Activated T-cell treated with anti-CD3 and anti-CD28 coated beads, Interleukin-2, amount 50 U/mL, for 24 hours (primary cell): ENCODE measurements around the gene ABCF1.
"Not testable (repeated sequence)": the region's sequence is repeated elsewhere in the genome, so short reads cannot be mapped to it uniquely, and the experiment has no call there.

Experiments
- DNase-seq: peaks from one replicate; pipeline ENCODE4 v3.0.0-alpha.2; 2020
- H3K27ac Mint-ChIP-seq: 2 replicates; pipeline ENCODE4 v1.8.0; 2020; ENCODE audit warnings: mild to moderate bottlenecking, mixed read lengths
- H3K27me3 Mint-ChIP-seq: 2 replicates; pipeline ENCODE4 v1.8.0; 2020; ENCODE audit warnings: mixed read lengths
- H3K36me3 Mint-ChIP-seq: 2 replicates; pipeline ENCODE4 v1.8.0; 2020; ENCODE audit warnings: low read depth, mixed read lengths
- H3K4me1 Mint-ChIP-seq: 2 replicates; pipeline ENCODE4 v1.8.0; 2020; ENCODE audit warnings: low read depth, mixed read lengths
- H3K4me3 Mint-ChIP-seq: 2 replicates; pipeline ENCODE4 v1.8.0; 2020; ENCODE audit warnings: mild to moderate bottlenecking, moderate library complexity, mixed read lengths
- H3K9me3 Mint-ChIP-seq: 2 replicates; pipeline ENCODE4 v1.8.0; 2020; ENCODE audit warnings: mixed read lengths

The ABCF1 gene

GRCh38 chr6:30572148-30572547, 906 bp downstream of the ABCF1 start:
- H3K4me1 Mint-ChIP-seq, result peaks cover 77% of the 10 kb centered on the region
- no peaks in the 10 kb centered on the region for H3K27me3 Mint-ChIP-seq
- H3K9me3 Mint-ChIP-seq, result no peaks in the 10 kb centered on the region
- H3K4me3 Mint-ChIP-seq, result peak overlapping the region; percentile 97
- H3K36me3 Mint-ChIP-seq, result peaks cover 59% of the 10 kb centered on the region
- DNase-seq, result no peak
- peak overlapping the region; percentile 99 for H3K27ac Mint-ChIP-seq

GRCh38 chr6:30573113-30573512, 1.9 kb downstream of the ABCF1 start:
- peak overlapping the region; percentile 97 for H3K4me3 Mint-ChIP-seq
- no peaks in the 10 kb centered on the region for H3K27me3 Mint-ChIP-seq
- no peak for DNase-seq
- H3K27ac Mint-ChIP-seq, result peak overlapping the region; percentile 99
- peaks cover 69% of the 10 kb centered on the region for H3K36me3 Mint-ChIP-seq
- peaks cover 80% of the 10 kb centered on the region for H3K4me1 Mint-ChIP-seq
- H3K9me3 Mint-ChIP-seq, result no peaks in the 10 kb centered on the region

GRCh38 chr6:30578051-30578450, 6.8 kb downstream of the ABCF1 start:
- H3K4me1 Mint-ChIP-seq, result peaks cover 44% of the 10 kb centered on the region
- peak overlapping the region; percentile 72 for H3K27ac Mint-ChIP-seq
- H3K9me3 Mint-ChIP-seq, result no peaks in the 10 kb centered on the region
- DNase-seq, result no peak
- peaks cover 93% of the 10 kb centered on the region for H3K36me3 Mint-ChIP-seq
- H3K27me3 Mint-ChIP-seq, result no peaks in the 10 kb centered on the region
- H3K4me3 Mint-ChIP-seq, result no peak overlapping the region

- peaks cover 97% of the 10 kb centered on the region for H3K36me3 Mint-ChIP-seq
These were observed 12.7 kb downstream of the ABCF1 start for GRCh38 chr6:30583921-30584320.

GRCh38 chr6:30589754-30590358, 18.6 kb downstream of the ABCF1 start:
- H3K4me3 Mint-ChIP-seq, result no peak overlapping the region
- peaks cover 8% of the 10 kb centered on the region for H3K4me1 Mint-ChIP-seq
- H3K27ac Mint-ChIP-seq, result peak overlapping the region; percentile 78
- DNase-seq, result no peak
- H3K9me3 Mint-ChIP-seq, result no peaks in the 10 kb centered on the region
- no peaks in the 10 kb centered on the region for H3K27me3 Mint-ChIP-seq
- H3K36me3 Mint-ChIP-seq, result peaks cover 99% of the 10 kb centered on the region

More at GRCh38 chr6:30583921-30584320, 12.7 kb downstream of the ABCF1 start:
- H3K27me3 Mint-ChIP-seq, result no peaks in the 10 kb centered on the region
- H3K9me3 Mint-ChIP-seq, result no peaks in the 10 kb centered on the region
- no peak overlapping the region for H3K27ac Mint-ChIP-seq
- DNase-seq, result no peak
- H3K4me1 Mint-ChIP-seq, result no peaks in the 10 kb centered on the region
- H3K4me3 Mint-ChIP-seq, result no peak overlapping the region

DNA sequence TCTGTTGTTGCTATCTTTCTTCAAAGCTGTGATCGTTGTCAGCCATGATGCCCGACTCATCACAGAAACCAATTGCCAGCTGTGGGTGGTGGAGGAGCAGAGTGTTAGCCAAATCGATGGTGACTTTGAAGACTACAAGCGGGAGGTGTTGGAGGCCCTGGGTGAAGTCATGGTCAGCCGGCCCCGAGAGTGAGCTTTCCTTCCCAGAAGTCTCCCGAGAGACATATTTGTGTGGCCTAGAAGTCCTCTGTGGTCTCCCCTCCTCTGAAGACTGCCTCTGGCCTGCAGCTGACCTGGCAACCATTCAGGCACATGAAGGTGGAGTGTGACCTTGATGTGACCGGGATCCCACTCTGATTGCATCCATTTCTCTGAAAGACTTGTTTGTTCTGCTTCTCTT, 19.3 kb downstream of the ABCF1 start:
- Mint-ChIP-seq H3K4me3 (no peak overlapping the region), H3K27ac (peak overlapping the region; percentile 78), H3K27me3 (no peaks in the 10 kb centered on the region), H3K36me3 (peaks cover 99% of the 10 kb centered on the region), H3K9me3 (no peaks in the 10 kb centered on the region), H3K4me1 (peaks cover 10% of the 10 kb centered on the region)
- DNase-seq, result no peak

DNA sequence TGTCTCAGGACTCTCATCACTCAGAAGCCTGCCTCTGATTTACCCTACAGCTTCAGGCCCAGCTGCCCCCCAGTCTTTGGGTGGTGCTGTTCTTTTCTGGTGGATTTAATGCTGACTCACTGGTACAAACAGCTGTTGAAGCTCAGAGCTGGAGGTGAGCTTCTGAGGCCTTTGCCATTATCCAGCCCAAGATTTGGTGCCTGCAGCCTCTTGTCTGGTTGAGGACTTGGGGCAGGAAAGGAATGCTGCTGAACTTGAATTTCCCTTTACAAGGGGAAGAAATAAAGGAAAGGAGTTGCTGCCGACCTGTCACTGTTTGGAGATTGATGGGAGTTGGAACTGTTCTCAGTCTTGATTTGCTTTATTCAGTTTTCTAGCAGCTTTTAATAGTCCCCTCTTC, 19.8 kb downstream of the ABCF1 start:
- Mint-ChIP-seq H3K27ac (peak overlapping the region; percentile 78), H3K9me3 (no peaks in the 10 kb centered on the region), H3K4me3 (no peak overlapping the region), H3K27me3 (no peaks in the 10 kb centered on the region), H3K36me3 (peaks cover 96% of the 10 kb centered on the region), H3K4me1 (peaks cover 10% of the 10 kb centered on the region)
- no peak for DNase-seq

- Mint-ChIP-seq H3K4me1 (peaks cover 14% of the 10 kb centered on the region), H3K9me3 (no peaks in the 10 kb centered on the region), H3K27me3 (no peaks in the 10 kb centered on the region), H3K4me3 (no peak overlapping the region), H3K36me3 (peaks cover 91% of the 10 kb centered on the region), H3K27ac (peak overlapping the region; percentile 0)
- DNase-seq, result no peak
These were observed 21.0 kb downstream of the ABCF1 start for GRCh38 chr6:30592287-30592686.

GRCh38 chr6:30597315-30598144, 26.3 kb downstream of the ABCF1 start:
- peaks cover 11% of the 10 kb centered on the region for H3K4me1 Mint-ChIP-seq
- peak overlapping the region; percentile 68 for H3K27ac Mint-ChIP-seq
- not testable (repeated sequence) for H3K4me3 Mint-ChIP-seq, H3K9me3 Mint-ChIP-seq, H3K27me3 Mint-ChIP-seq
- DNase-seq, result peak; percentile 81
- peaks cover 86% of the 10 kb centered on the region for H3K36me3 Mint-ChIP-seq

- no peak for DNase-seq
- Mint-ChIP-seq H3K27me3 (no peaks in the 10 kb centered on the region), H3K27ac (peak overlapping the region; percentile 67), H3K4me3 (no peak overlapping the region), H3K36me3 (peaks cover 88% of the 10 kb centered on the region), H3K9me3 (no peaks in the 10 kb centered on the region), H3K4me1 (peaks cover 20% of the 10 kb centered on the region)
These were observed 27.8 kb downstream of the ABCF1 start for GRCh38 chr6:30598912-30599624.

- Mint-ChIP-seq H3K4me1 (peaks cover 23% of the 10 kb centered on the region), H3K36me3 (peaks cover 88% of the 10 kb centered on the region), H3K4me3 (no peak overlapping the region), H3K27ac (peak overlapping the region; percentile 57), H3K9me3 (no peaks in the 10 kb centered on the region), H3K27me3 (no peaks in the 10 kb centered on the region)
- DNase-seq, result no peak
These were observed 28.5 kb downstream of the ABCF1 start for GRCh38 chr6:30599625-30600324.

GRCh38 chr6:30600451-30600961, 29.3 kb downstream of the ABCF1 start:
- Mint-ChIP-seq H3K27ac (peak overlapping the region; percentile 57), H3K36me3 (peaks cover 88% of the 10 kb centered on the region), H3K9me3 (no peaks in the 10 kb centered on the region), H3K4me3 (no peak overlapping the region), H3K4me1 (peaks cover 21% of the 10 kb centered on the region), H3K27me3 (no peaks in the 10 kb centered on the region)
- no peak for DNase-seq

DNA sequence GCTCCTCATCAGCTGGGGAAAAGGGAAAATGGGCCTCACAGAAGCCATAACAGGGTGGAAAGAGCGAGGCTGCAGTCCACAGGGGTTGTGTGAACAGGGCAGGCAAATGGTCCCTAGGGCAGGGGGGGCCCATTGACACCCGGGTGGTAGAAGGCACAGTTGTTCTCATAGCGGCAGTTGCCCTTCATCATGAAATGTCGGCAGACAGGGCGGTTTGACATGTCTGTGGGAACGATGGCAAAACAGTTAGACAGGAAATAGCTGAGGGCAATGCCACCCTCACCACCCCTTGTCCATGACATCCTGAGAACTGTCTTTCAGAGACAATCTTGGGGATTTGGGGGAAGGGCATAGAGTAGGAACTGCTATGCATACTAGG, 30.2 kb downstream of the ABCF1 start:
- Mint-ChIP-seq H3K4me1 (peaks cover 27% of the 10 kb centered on the region), H3K4me3 (no peak overlapping the region), H3K27ac (peak overlapping the region; percentile 78)

More for the DNA sequence above, 30.2 kb downstream of the ABCF1 start:
- DNase-seq, result no peak
- H3K36me3 Mint-ChIP-seq, result peaks cover 95% of the 10 kb centered on the region
- H3K9me3 Mint-ChIP-seq, result no peaks in the 10 kb centered on the region
- H3K27me3 Mint-ChIP-seq, result no peaks in the 10 kb centered on the region
